ENCODE data around the gene TMEM54. TPM values are rescaled to one million over a fixed set of nuclear protein-coding genes. Genes with fewer than 3 reads are reported as not detected.
A peak's percentile ranks its signal among the peaks of the same experiment; 100 is the strongest.

The TMEM54 gene
- total and polyA plus RNA-seq, 2 of the 13 experiments (the other 11 are each of a cell fraction or from before 2014, with no cell fraction given), result 2.5 to 2.9 TPM

GRCh38 chr1:32886004-32886827, 15.0 kb downstream of the TMEM54 start, which contains the start of gene HPCA (continued):
- peak; percentile 54 for TF ChIP-seq MED1 (CRISPR knock-in tag; IDR thresholded peaks at IDR 0.05)

GRCh38 chr1:32885676-32886003, 15.5 kb downstream of the TMEM54 start:
- Histone ChIP-seq H3K79me2 (ENCODE audit: insufficient read depth, low read length) (no peaks in the 10 kb centered on the region), H3K4me2 (ENCODE audit: low read depth, low read length) (no peak overlapping the region), H3K27ac (ENCODE audit: extremely low read length, insufficient read depth, low read length) (no peak overlapping the region), H3K27me3 (ENCODE audit: control insufficient read depth in 1 of 2, insufficient read depth in 2 of 2, low read length in 2 of 2) (peaks cover 9 to 57% of the 10 kb centered on the region in 2 experiments; a peak in 4 of 5 replicates), H3K9ac (ENCODE audit: insufficient read depth, low read depth, low read length) (no peak overlapping the region), H3K9me3 (ENCODE audit: low read length) (no peaks in the 10 kb centered on the region), H3K4me1 (ENCODE audit: insufficient read depth, low read length) (peaks cover 7% of the 10 kb centered on the region), H2AFZ (ENCODE audit: low read length) (no peak overlapping the region), H3K4me3 (replicated peaks in 1 of 3; ENCODE audit: insufficient read depth in 1 of 3, low read depth in 2 of 3, low read length in 3 of 3) (no peak overlapping the region), H4K20me1 (ENCODE audit: insufficient read depth, low read length) (0 out of 2 replicates have a peak, but pooled peaks cover 4% of the 10 kb centered on the region), H3K36me3 (replicated peaks in 1 of 2; ENCODE audit: control insufficient read depth in 1 of 2, insufficient read depth in 2 of 2, low read length in 2 of 2) (no peaks in the 10 kb centered on the region)
- BruUV-seq (replicated peaks), result no TSS peak
- intact Hi-C loops (cut with micrococcal nuclease; ENCODE audit: unreplicated experiment), result no loop called here
- TF ChIP-seq ZNF558 (CRISPR knock-in tag; IDR thresholded peaks at IDR 0.05; ENCODE audit: borderline replicate concordance) (no peak), ZBTB3 (CRISPR knock-in tag; IDR thresholded peaks at IDR 0.05; ENCODE audit: borderline replicate concordance, low read depth) (no peak), HNRNPH1 (optimal IDR thresholded peaks at IDR 0.05; ENCODE audit: low read depth, low read length) (no peak), ZBTB34 (CRISPR knock-in tag; IDR thresholded peaks at IDR 0.05) (no peak), TBP (CRISPR knock-in tag; IDR thresholded peaks at IDR 0.05) (no peak), MIER3 (CRISPR knock-in tag; IDR thresholded peaks at IDR 0.05; ENCODE audit: borderline replicate concordance) (no peak), CENPBD1 (CRISPR knock-in tag; IDR thresholded peaks at IDR 0.05; ENCODE audit: borderline replicate concordance, low read depth) (no peak), ZC3H13 (CRISPR knock-in tag; IDR thresholded peaks at IDR 0.05) (no peak), RBM22 (optimal IDR thresholded peaks at IDR 0.05; ENCODE audit: low read length) (no peak), DNMT3B (CRISPR knock-in tag; conservative IDR thresholded peaks at IDR 0.05) (no peak)
- ChIA-PET POLR2A (no interaction called here), CTCF (ENCODE audit: low intra/inter-chr PET ratio, low total read pairs) (interaction anchor here (0.7 kb wide), 1 partner anchor 13 kb away, joined by 3 read pairs; no protein-coding TSS in a partner anchor)
- DNase-seq (ENCODE audit: low spot score) (no peak), FAIRE-seq (no peak), ATAC-seq (no peak)
- in situ Hi-C loops (cut with HindIII; ENCODE audit: extremely low pct_ligation_motif_present, low pct_unique_long_range_greater_than_20kb), result no loop called here
- WGBS (ENCODE audit: low lambda C conversion rate), result 23% methylated on average over 7 of the region's 8 CpGs
